IMR-90 (cell line): Measurements from ENCODE around the gene RAC3. TPM values are rescaled to one million over a fixed set of nuclear protein-coding genes. Genes with fewer than 3 reads are reported as not detected.

Experiments
- ATAC-seq: fragments of 200-7000 bp; cut with Tn5 transposase; 2 replicates; pipeline ENCODE4 v1.9.1; 2020; ENCODE audit warnings: low read depth, mild to moderate bottlenecking, moderate library complexity
- BruUV-seq: library from RNA; stranded (reverse); fragments of 400-500 nt; replicated peaks from 2 replicates; lab custom pipeline; 2021; lab: Mats Ljungman, UMichigan
- CTCF ChIA-PET: fragments of 300-600 bp; formaldehyde crosslinking; extraction: SDS; loops from one replicate; lab custom pipeline; 2021; ENCODE audit warnings: antibody characterized with exemption; lab: Yijun Ruan, JAX
- POLR2A ChIA-PET: fragments of 300-600 bp; sonication (Branson Sonifier 250); formaldehyde crosslinking; loops from one replicate; lab custom pipeline; 2022; ENCODE audit warnings: antibody characterized with exemption; ENCODE audit not compliant: unreplicated experiment; lab: Charles Lee
- DNase-seq: peaks from one replicate; pipeline ENCODE4 v3.0.0; 2013
- H2AFZ ChIP-seq: replicated peaks from 2 replicates; pipeline ENCODE3; 2013; ENCODE audit warnings: low read length, mild to moderate bottlenecking; ENCODE audit not compliant: poor library complexity
- H2AK5ac ChIP-seq: 2 replicates; pipeline ENCODE4 v1.6.1; 2013; ENCODE audit warnings: low read depth, low read length, inconsistent platforms
- H2AK9ac ChIP-seq: replicated peaks from 2 replicates; pipeline ENCODE3; 2013; ENCODE audit warnings: mild to moderate bottlenecking, low read depth, low read length, moderate library complexity; ENCODE audit not compliant: poor library complexity
- H2BK120ac ChIP-seq: 2 replicates; pipeline ENCODE4 v1.6.1; 2013; ENCODE audit warnings: low read depth, low read length, inconsistent platforms
- H2BK15ac ChIP-seq: 3 replicates; pipeline ENCODE4 v1.6.1; 2013; ENCODE audit warnings: low read depth, low read length, inconsistent platforms
- H2BK20ac ChIP-seq: 2 replicates; pipeline ENCODE4 v1.6.1; 2013; ENCODE audit warnings: low read depth, mild to moderate bottlenecking, inconsistent platforms, low read length, moderate library complexity
- H2BK5ac ChIP-seq: 2 replicates; pipeline ENCODE4 v1.6.1; 2013; ENCODE audit warnings: mild to moderate bottlenecking, low read depth, low read length, inconsistent platforms; ENCODE audit not compliant: poor library complexity, severe bottlenecking
- H3K14ac ChIP-seq: replicated peaks from 2 replicates; pipeline ENCODE4 v1.6.1; 2013; ENCODE audit warnings: low read depth, low read length, inconsistent platforms
- H3K18ac ChIP-seq: 2 replicates; pipeline ENCODE4 v1.6.1; 2013; ENCODE audit warnings: low read depth, low read length, control low read depth
- H3K23ac ChIP-seq: 2 replicates; pipeline ENCODE4 v1.6.1; 2013; ENCODE audit warnings: low read depth, low read length, inconsistent platforms
- H3K27ac ChIP-seq: 2 replicates; pipeline ENCODE4 v1.5.1; 2013; ENCODE audit warnings: mild to moderate bottlenecking, control low read depth, low read length; ENCODE audit not compliant: insufficient read depth
- H3K27me3 ChIP-seq: 2 replicates; pipeline ENCODE4 v1.6.1; 2013; ENCODE audit warnings: low read length; ENCODE audit not compliant: control insufficient read depth, insufficient read depth
- H3K36me3 ChIP-seq: 2 replicates; pipeline ENCODE4 v1.6.1; 2013; ENCODE audit warnings: low read length, mixed read lengths; ENCODE audit not compliant: control insufficient read depth, insufficient read depth
- H3K4ac ChIP-seq: 2 replicates; pipeline ENCODE4 v1.6.1; 2013; ENCODE audit warnings: low read depth, low read length, inconsistent platforms
- H3K4me1 ChIP-seq: 2 replicates; pipeline ENCODE4 v1.6.1; 2013; ENCODE audit warnings: low read length, mixed read lengths; ENCODE audit not compliant: control insufficient read depth, insufficient read depth
- H3K4me2 ChIP-seq: 2 replicates; pipeline ENCODE4 v1.6.1; 2013; ENCODE audit warnings: low read depth, mild to moderate bottlenecking, control low read depth, low read length, moderate library complexity
- H3K4me3 ChIP-seq: 2 replicates; pipeline ENCODE4 v1.5.1; 2013; ENCODE audit warnings: low read depth, mild to moderate bottlenecking, control low read depth, low read length, moderate library complexity; ENCODE audit not compliant: insufficient read depth
- H3K56ac ChIP-seq: 2 replicates; pipeline ENCODE4 v1.6.1; 2013; ENCODE audit warnings: low read length, inconsistent platforms; ENCODE audit not compliant: insufficient read depth; ENCODE audit errors: extremely low read depth
- H3K79me1 ChIP-seq, 2 experiments: 2 replicates each; pipeline ENCODE4 v1.6.1; 2013; ENCODE audit warnings: low read length in 2 of 2, inconsistent platforms in 1 of 2, low read depth in 1 of 2
- H3K9ac ChIP-seq: 2 replicates; pipeline ENCODE4 v1.6.1; 2013; ENCODE audit warnings: low read depth, low read length, control low read depth
- H3K9me1 ChIP-seq: 2 replicates; pipeline ENCODE4 v1.6.1; 2013; ENCODE audit warnings: low read length, inconsistent platforms; ENCODE audit not compliant: insufficient read depth
- H3K9me3 ChIP-seq: 2 replicates; pipeline ENCODE4 v1.6.1; 2013; ENCODE audit warnings: low read length; ENCODE audit not compliant: control insufficient read depth, insufficient read depth
- H4K20me1 ChIP-seq: 2 replicates; pipeline ENCODE4 v1.6.1; 2013; ENCODE audit warnings: low read length, inconsistent platforms; ENCODE audit not compliant: insufficient read depth
- H4K5ac ChIP-seq: 2 replicates; pipeline ENCODE4 v1.6.1; 2013; ENCODE audit warnings: mild to moderate bottlenecking, low read depth, low read length, control low read depth
- H4K8ac ChIP-seq, 2 experiments: 2 replicates each; pipeline ENCODE4 v1.6.1; 2013; ENCODE audit warnings: low read depth in 2 of 2, low read length in 2 of 2, control low read depth in 1 of 2, inconsistent platforms in 1 of 2
- H4K91ac ChIP-seq: 2 replicates; pipeline ENCODE4 v1.6.1; 2013; ENCODE audit warnings: low read depth, low read length, inconsistent platforms; ENCODE audit not compliant: insufficient read depth
- BHLHE40 ChIP-seq: fragments of 150-350 bp; IDR thresholded peaks from 2 replicates; pipeline ENCODE4 v1.6.1; 2016; ENCODE audit warnings: mild to moderate bottlenecking, low read depth, low read length
- CEBPB ChIP-seq: IDR thresholded peaks from 2 replicates; pipeline ENCODE4 v1.6.1; 2012; ENCODE audit warnings: low read depth, low read length, improper control_type of control experiment
- CHD1 ChIP-seq: IDR thresholded peaks from 2 replicates; pipeline ENCODE4 v1.6.1; 2012; ENCODE audit warnings: low read depth, low read length, improper control_type of control experiment
- CTCF ChIP-seq: conservative IDR thresholded peaks from 2 replicates; pipeline ENCODE4 v1.5.1; 2012; ENCODE audit warnings: mild to moderate bottlenecking, low read depth, low read length, improper control_type of control experiment
- ELK1 ChIP-seq: fragments of 150-350 bp; IDR thresholded peaks from 2 replicates; pipeline ENCODE4 v1.6.1; 2016; ENCODE audit warnings: low read depth, mild to moderate bottlenecking, low read length, moderate library complexity, borderline replicate concordance
- MAFK ChIP-seq: IDR thresholded peaks from 2 replicates; pipeline ENCODE4 v1.6.1; 2012; ENCODE audit warnings: low read depth, low read length, improper control_type of control experiment
- MAZ ChIP-seq: IDR thresholded peaks from 2 replicates; pipeline ENCODE4 v1.6.1; 2012; ENCODE audit warnings: low read depth, mild to moderate bottlenecking, low read length, improper control_type of control experiment, moderate library complexity, borderline replicate concordance
- MXI1 ChIP-seq: IDR thresholded peaks from 2 replicates; pipeline ENCODE4 v1.6.1; 2012; ENCODE audit warnings: low read depth, mild to moderate bottlenecking, low read length, moderate library complexity, borderline replicate concordance
- NFE2L2 ChIP-seq: fragments of 150-350 bp; IDR thresholded peaks from 2 replicates; pipeline ENCODE4 v1.6.1; 2016; ENCODE audit warnings: low read depth, mild to moderate bottlenecking, low read length
- RAD21 ChIP-seq: IDR thresholded peaks from 2 replicates; pipeline ENCODE4 v1.6.1; 2012; ENCODE audit warnings: low read length, improper control_type of control experiment
- RCOR1 ChIP-seq: IDR thresholded peaks from 2 replicates; pipeline ENCODE4 v1.6.1; 2012; ENCODE audit warnings: mild to moderate bottlenecking, low read length, improper control_type of control experiment; ENCODE audit not compliant: insufficient replicate concordance
- SMC3 ChIP-seq: fragments of 150-350 bp; IDR thresholded peaks from 2 replicates; pipeline ENCODE4 v1.6.1; 2016; ENCODE audit warnings: low read depth, mild to moderate bottlenecking, antibody characterized with exemption, low read length, moderate library complexity
- WGBS, 2 experiments: methylation state at CpG; one replicate each; pipeline versions ENCODE4 v1.1.5 to v1.1.7; 2013; ENCODE audit warnings: missing lambda C conversion rate in 2 of 2; ENCODE audit not compliant: insufficient read length in 1 of 2; ENCODE audit errors: extremely low coverage in 2 of 2; 5-methylcytosine and 5-hydroxymethylcytosine counted together
- dilution Hi-C: fragments of 300-500 bp; cut with HindIII; formaldehyde crosslinking; loops from one replicate; pipeline ENCODE4 v1.14.3; 2018; ENCODE audit warnings: low sequenced_read_pairs; ENCODE audit not compliant: unreplicated experiment
- in situ Hi-C: fragments of 300-500 bp; cut with MboI; formaldehyde crosslinking; loops from 3 replicates; pipeline ENCODE4 v1.14.3; 2019; ENCODE audit warnings: low sequenced_read_pairs, inconsistent platforms, mixed read lengths
- intact Hi-C: fragments of 100-400 bp; cut with micrococcal nuclease; formaldehyde crosslinking; loops from 2 replicates; pipeline ENCODE4 v1.10.0; 2022
- polyA plus RNA-seq, 3 experiments: library from polyadenylated mRNA; depleted of rRNA; stranded (reverse); fragments of >200 nt; gene quantifications; 2 replicates each; pipeline ENCODE4 v1.2.3, GENCODE V29; 2012; ENCODE audit warnings: low replicate concordance in 1 of 3
- total RNA-seq: library from RNA; depleted of rRNA; stranded (reverse); fragments of >200 nt; gene quantifications from 2 replicates; pipeline ENCODE4 v1.2.3, GENCODE V29; 2012
- TF ChIP-seq, protein P1 (sequence below): fragments of 150-350 bp; IDR thresholded peaks from 2 replicates; pipeline ENCODE4 v1.6.1; 2017; ENCODE audit warnings: mild to moderate bottlenecking, antibody characterized with exemption, low read length, low read depth

The RAC3 gene
- total and polyA plus RNA-seq, 2 of the 4 experiments (the other 2 are of a cell fraction) = 5.7 to 23.4 TPM

GRCh38 chr17:81999976-82000802 lies 31.3 kb upstream of the RAC3 start:
- dilution Hi-C loops = no loop called here
- Histone ChIP-seq H3K9ac (no peak overlapping the region), H3K36me3 (peaks cover 6% of the 10 kb centered on the region; the same call in 1 of the 2 replicates), H3K4ac (no peak overlapping the region), H4K8ac (no peak overlapping the region), H3K4me3 (no peak overlapping the region), H2BK5ac (no peak overlapping the region), H2BK15ac (no peak overlapping the region), H3K14ac (no peak overlapping the region), H3K27ac (no peak overlapping the region), H4K20me1 (peaks cover 3% of the 10 kb centered on the region; the same call in 1 of the 2 replicates), H2AK5ac (no peak overlapping the region), H3K9me3 (no peaks in the 10 kb centered on the region), H3K4me2 (no peak overlapping the region), H3K23ac (no peak overlapping the region), H2AK9ac (no peak overlapping the region), H3K56ac (no peak overlapping the region), H3K9me1 (peaks cover 9% of the 10 kb centered on the region; the same call in 1 of the 2 replicates), H2BK120ac (no peak overlapping the region), H4K91ac (no peak overlapping the region), H3K79me1 (peaks cover 11 to 24% of the 10 kb centered on the region in 2 experiments; a peak in 2 of 4 replicates), H4K5ac (no peak overlapping the region), H2AFZ (no peak overlapping the region), H2BK20ac (no peak overlapping the region), H3K27me3 (no peaks in the 10 kb centered on the region), H3K4me1 (peaks cover 17% of the 10 kb centered on the region), H3K18ac (no peak overlapping the region)
- CTCF ChIA-PET = no interaction called here
- ATAC-seq (no peak), DNase-seq (no peak)
- 72% methylated on average over 7 of the region's 36 CpGs; no CpG with 5 or more reads in 1 of the 2 experiments for WGBS, 2 experiments
- intact Hi-C loops = no loop called here
- POLR2A ChIA-PET = no interaction called here
- in situ Hi-C loops = no loop called here
- no TSS peak for BruUV-seq
- TF ChIP-seq ELK1 (no peak), NFE2L2 (no peak), BHLHE40 (no peak), MXI1 (no peak), MAZ (no peak), MAFK (no peak), RCOR1 (no peak), CTCF (no peak), CHD1 (no peak), CEBPB (no peak), RAD21 (no peak), SMC3 (no peak)
- TF ChIP-seq, protein P1, sequence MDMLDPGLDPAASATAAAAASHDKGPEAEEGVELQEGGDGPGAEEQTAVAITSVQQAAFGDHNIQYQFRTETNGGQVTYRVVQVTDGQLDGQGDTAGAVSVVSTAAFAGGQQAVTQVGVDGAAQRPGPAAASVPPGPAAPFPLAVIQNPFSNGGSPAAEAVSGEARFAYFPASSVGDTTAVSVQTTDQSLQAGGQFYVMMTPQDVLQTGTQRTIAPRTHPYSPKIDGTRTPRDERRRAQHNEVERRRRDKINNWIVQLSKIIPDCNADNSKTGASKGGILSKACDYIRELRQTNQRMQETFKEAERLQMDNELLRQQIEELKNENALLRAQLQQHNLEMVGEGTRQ = no peak
